ENCODE results near the gene AMACR. TPM values are rescaled to one million over a fixed set of nuclear protein-coding genes. Genes with fewer than 3 reads are reported as not detected.

The AMACR gene
- total and polyA plus RNA-seq, 2 experiments from 2014 or later: 6.7 to 12.6 TPM

GRCh38 chr5:34038390-34038789 is 30.5 kb upstream of the AMACR start:
- Histone ChIP-seq H3K27me3 (ENCODE audit: insufficient read depth) (no peaks in the 10 kb centered on the region), H3K27ac (ENCODE audit: low read depth) (no peak overlapping the region), H4K20me1 (replicated peaks; ENCODE audit: insufficient read depth) (no peaks in the 10 kb centered on the region), H3K79me2 (replicated peaks; ENCODE audit: insufficient read depth) (no peaks in the 10 kb centered on the region), H2AFZ (no peak overlapping the region), H3K9me2 (ENCODE audit: insufficient read depth) (peaks cover 21% of the 10 kb centered on the region), H3K4me2 (no peak overlapping the region), H3K36me3 (ENCODE audit: insufficient read depth) (no peaks in the 10 kb centered on the region), H3K4me1 (ENCODE audit: insufficient read depth) (no peaks in the 10 kb centered on the region; the same call in 1 of the 2 replicates), H3K4me3 (no peak overlapping the region), H3F3A (replicated peaks; ENCODE audit: low read depth) (no peaks in the 10 kb centered on the region)
- TF ChIP-seq ZNF462 (CRISPR knock-in tag; IDR thresholded peaks at IDR 0.05) (no peak), EZH2phosphoT487 (IDR thresholded peaks at IDR 0.05; ENCODE audit: unreplicated experiment) (no peak), REST (IDR thresholded peaks at IDR 0.05; ENCODE audit: unreplicated experiment) (no peak), ZNF331 (CRISPR knock-in tag; IDR thresholded peaks at IDR 0.05; ENCODE audit: low read depth) (no peak), CTCF (conservative IDR thresholded peaks at IDR 0.05; ENCODE audit: low read depth in 2 of 2) (no peak), NANOG (IDR thresholded peaks at IDR 0.05; ENCODE audit: borderline replicate concordance) (no peak), JUNB (IDR thresholded peaks at IDR 0.05; ENCODE audit: unreplicated experiment) (no peak), POLR2AphosphoS5 (IDR thresholded peaks at IDR 0.05; ENCODE audit: low read depth) (no peak), ETS1 (IDR thresholded peaks at IDR 0.05) (no peak), STAT1 (IDR thresholded peaks at IDR 0.05; ENCODE audit: unreplicated experiment) (no peak), ZNF114 (CRISPR knock-in tag; IDR thresholded peaks at IDR 0.05) (no peak), EZH2 (IDR thresholded peaks at IDR 0.05; ENCODE audit: low read depth, unreplicated experiment) (no peak)
- Mint-ChIP-seq H3K4me1 (peaks cover 13% of the 10 kb centered on the region), H3K27me3 (ENCODE audit: insufficient read depth, low read depth, poor library complexity) (peaks cover 2% of the 10 kb centered on the region), H3K27ac (no peak overlapping the region), H3K36me3 (ENCODE audit: low read depth) (peaks cover 4% of the 10 kb centered on the region), H3K9me3 (no peaks in the 10 kb centered on the region), H3K4me3 (no peak overlapping the region)
- ATAC-seq: no peak
- peak; percentile 37 for DNase-seq (ENCODE audit: low spot score)
